Keratinocyte (primary cell): Measurements from ENCODE around the gene BAZ1B. TPM values are rescaled to one million over a fixed set of nuclear protein-coding genes. Genes with fewer than 3 reads are reported as not detected.
"Not testable (repeated sequence)": the region's sequence is repeated elsewhere in the genome, so short reads cannot be mapped to it uniquely, and the experiment has no call there.

Experiments used
- DNase-seq: peaks from one replicate; pipeline ENCODE4 v3.0.0-alpha.2; 2011; ENCODE audit warnings: low read depth, missing footprints, low spot score
- FAIRE-seq: peaks from 2 replicates; lab custom pipeline; 2011; peaks lifted over from hg19 to GRCh38; lab: Jason Lieb, UNC
- H2AFZ ChIP-seq: 2 replicates; pipeline ENCODE4 v1.6.0; 2012; ENCODE audit warnings: low read length, control low read depth, inconsistent platforms; ENCODE audit not compliant: control insufficient read depth
- H3K27ac ChIP-seq: 2 replicates; pipeline ENCODE4 v1.5.1; 2011; ENCODE audit warnings: low read length; ENCODE audit not compliant: control insufficient read depth, insufficient read depth
- H3K27me3 ChIP-seq: 3 replicates; pipeline ENCODE4 v1.6.0; 2011; ENCODE audit warnings: low read length; ENCODE audit not compliant: control insufficient read depth, insufficient read depth; ENCODE audit errors: extremely low read depth
- H3K36me3 ChIP-seq, 2 experiments: 2 replicates in 1 of 2; 3 replicates in 1 of 2; pipeline ENCODE4 v1.5.1; 2011; ENCODE audit warnings: low read length in 2 of 2, mild to moderate bottlenecking in 1 of 2; ENCODE audit not compliant: control insufficient read depth in 2 of 2, insufficient read depth in 2 of 2; ENCODE audit errors: extremely low read depth in 1 of 2
- H3K4me1 ChIP-seq: 3 replicates; pipeline ENCODE4 v1.5.1; 2011; ENCODE audit warnings: low read length; ENCODE audit not compliant: control insufficient read depth, insufficient read depth; ENCODE audit errors: extremely low read depth
- H3K4me2 ChIP-seq: 3 replicates; pipeline ENCODE4 v1.6.0; 2011; ENCODE audit warnings: low read depth, low read length; ENCODE audit not compliant: control insufficient read depth, insufficient read depth; ENCODE audit errors: extremely low read depth
- H3K4me3 ChIP-seq, 3 experiments: fragments of 200-600 bp in 1 of 3; sonication (generic) in 1 of 3; 2 replicates in 2 of 3; 3 replicates in 1 of 3; pipeline ENCODE4 v1.5.1; 2011 to 2016; ENCODE audit warnings: low read length in 3 of 3, mild to moderate bottlenecking in 3 of 3, control low read depth in 2 of 3, inconsistent platforms in 1 of 3, low read depth in 1 of 3, mixed read lengths in 1 of 3, mixed run types in 1 of 3, moderate library complexity in 1 of 3; ENCODE audit not compliant: control insufficient read depth in 2 of 3, insufficient read depth in 2 of 3; ENCODE audit errors: extremely low read depth in 1 of 3
- H3K79me2 ChIP-seq: 2 replicates; pipeline ENCODE4 v1.6.0; 2012; ENCODE audit warnings: low read length; ENCODE audit not compliant: control insufficient read depth, insufficient read depth
- H3K9ac ChIP-seq: 3 replicates; pipeline ENCODE4 v1.6.0; 2011; ENCODE audit warnings: low read length; ENCODE audit not compliant: control insufficient read depth, insufficient read depth; ENCODE audit errors: extremely low read depth
- H3K9me1 ChIP-seq: 3 replicates; pipeline ENCODE4 v1.6.0; 2011; ENCODE audit warnings: low read length; ENCODE audit not compliant: control insufficient read depth, insufficient read depth; ENCODE audit errors: extremely low read depth
- H3K9me3 ChIP-seq: 2 replicates; pipeline ENCODE4 v1.5.1; 2012; ENCODE audit warnings: low read depth, low read length; ENCODE audit not compliant: control insufficient read depth
- H4K20me1 ChIP-seq: 3 replicates; pipeline ENCODE4 v1.6.0; 2011; ENCODE audit warnings: low read length; ENCODE audit not compliant: control insufficient read depth, insufficient read depth; ENCODE audit errors: extremely low read depth
- EZH2 ChIP-seq: IDR thresholded peaks from one replicate; pipeline ENCODE4 v1.6.1; 2012; ENCODE audit warnings: inconsistent platforms, mild to moderate bottlenecking, low read length, moderate library complexity
- dilution Hi-C: fragments of 300-500 bp; cut with MboI; formaldehyde crosslinking; loops from one replicate; pipeline ENCODE4 v1.7.0; 2020; ENCODE audit warnings: low sequenced_read_pairs; ENCODE audit not compliant: extremely low pct_ligation_motif_present
- polyA plus RNA-seq, 5 experiments: library from polyadenylated mRNA; depleted of rRNA in 3 of 5; stranded (reverse) in 3 of 5; stranded (forward) in 1 of 5; unstranded in 1 of 5; fragments of >200 nt; gene quantifications; 1 replicate in 1 of 5; 2 replicates in 3 of 5; 3 replicates in 1 of 5; pipeline versions ENCODE4 v1.2.1 to v1.2.3, GENCODE V29; 2011 to 2012; ENCODE audit warnings: missing spikeins in 2 of 5, low read depth in 1 of 5, low replicate concordance in 1 of 5
- TF ChIP-seq, protein P1 (sequence below), 3 experiments: IDR thresholded peaks in 1 of 3; conservative IDR thresholded peaks in 1 of 3; optimal IDR thresholded peaks in 1 of 3; 2 replicates in 2 of 3; 3 replicates in 1 of 3; pipeline versions ENCODE3 to v1.5.1; 2011; ENCODE audit warnings: low read length in 3 of 3, mild to moderate bottlenecking in 3 of 3, moderate library complexity in 2 of 3, control low read depth in 1 of 3, inconsistent platforms in 1 of 3; ENCODE audit not compliant: insufficient read depth in 2 of 3; ENCODE audit errors: extremely low read depth in 1 of 3

Gene BAZ1B
- polyA plus RNA-seq, 1 donor (not counting 4 experiments of a cell fraction or from before 2014, with no cell fraction given), result 24.3 TPM

GRCh38 chr7:73530800-73531199 lies 8.7 kb upstream of the BAZ1B start:
- TF ChIP-seq EZH2, result no peak
- TF ChIP-seq, protein P1, sequence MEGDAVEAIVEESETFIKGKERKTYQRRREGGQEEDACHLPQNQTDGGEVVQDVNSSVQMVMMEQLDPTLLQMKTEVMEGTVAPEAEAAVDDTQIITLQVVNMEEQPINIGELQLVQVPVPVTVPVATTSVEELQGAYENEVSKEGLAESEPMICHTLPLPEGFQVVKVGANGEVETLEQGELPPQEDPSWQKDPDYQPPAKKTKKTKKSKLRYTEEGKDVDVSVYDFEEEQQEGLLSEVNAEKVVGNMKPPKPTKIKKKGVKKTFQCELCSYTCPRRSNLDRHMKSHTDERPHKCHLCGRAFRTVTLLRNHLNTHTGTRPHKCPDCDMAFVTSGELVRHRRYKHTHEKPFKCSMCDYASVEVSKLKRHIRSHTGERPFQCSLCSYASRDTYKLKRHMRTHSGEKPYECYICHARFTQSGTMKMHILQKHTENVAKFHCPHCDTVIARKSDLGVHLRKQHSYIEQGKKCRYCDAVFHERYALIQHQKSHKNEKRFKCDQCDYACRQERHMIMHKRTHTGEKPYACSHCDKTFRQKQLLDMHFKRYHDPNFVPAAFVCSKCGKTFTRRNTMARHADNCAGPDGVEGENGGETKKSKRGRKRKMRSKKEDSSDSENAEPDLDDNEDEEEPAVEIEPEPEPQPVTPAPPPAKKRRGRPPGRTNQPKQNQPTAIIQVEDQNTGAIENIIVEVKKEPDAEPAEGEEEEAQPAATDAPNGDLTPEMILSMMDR (optimal IDR thresholded peaks at IDR 0.05 in 1 of 3, IDR thresholded peaks at IDR 0.05 in 1 of 3, conservative IDR thresholded peaks at IDR 0.05 in 1 of 3; ENCODE audit: extremely low read depth in 1 of 3, insufficient read depth in 2 of 3, low read length in 3 of 3), result no peak
- H3K4me1 ChIP-seq, result peaks cover 2% of the 10 kb centered on the region
- H3K9ac ChIP-seq, result no peak overlapping the region
- H3K9me1 ChIP-seq, result no peaks in the 10 kb centered on the region
- dilution Hi-C loops, result no loop called here
- H3K27me3 ChIP-seq, result no peaks in the 10 kb centered on the region
- no peak for FAIRE-seq
- no peaks in the 10 kb centered on the region for H4K20me1 ChIP-seq
- H3K27ac ChIP-seq, result no peak overlapping the region
- DNase-seq, result no peak
- H3K79me2 ChIP-seq, result no peaks in the 10 kb centered on the region
- H3K9me3 ChIP-seq, result no peaks in the 10 kb centered on the region
- no peak overlapping the region for H3K4me3 ChIP-seq
- H2AFZ ChIP-seq, result no peak overlapping the region
- no peak overlapping the region for H3K4me2 ChIP-seq
- H3K36me3 ChIP-seq, result peaks cover 0 to 2% of the 10 kb centered on the region in 2 experiments

DNA sequence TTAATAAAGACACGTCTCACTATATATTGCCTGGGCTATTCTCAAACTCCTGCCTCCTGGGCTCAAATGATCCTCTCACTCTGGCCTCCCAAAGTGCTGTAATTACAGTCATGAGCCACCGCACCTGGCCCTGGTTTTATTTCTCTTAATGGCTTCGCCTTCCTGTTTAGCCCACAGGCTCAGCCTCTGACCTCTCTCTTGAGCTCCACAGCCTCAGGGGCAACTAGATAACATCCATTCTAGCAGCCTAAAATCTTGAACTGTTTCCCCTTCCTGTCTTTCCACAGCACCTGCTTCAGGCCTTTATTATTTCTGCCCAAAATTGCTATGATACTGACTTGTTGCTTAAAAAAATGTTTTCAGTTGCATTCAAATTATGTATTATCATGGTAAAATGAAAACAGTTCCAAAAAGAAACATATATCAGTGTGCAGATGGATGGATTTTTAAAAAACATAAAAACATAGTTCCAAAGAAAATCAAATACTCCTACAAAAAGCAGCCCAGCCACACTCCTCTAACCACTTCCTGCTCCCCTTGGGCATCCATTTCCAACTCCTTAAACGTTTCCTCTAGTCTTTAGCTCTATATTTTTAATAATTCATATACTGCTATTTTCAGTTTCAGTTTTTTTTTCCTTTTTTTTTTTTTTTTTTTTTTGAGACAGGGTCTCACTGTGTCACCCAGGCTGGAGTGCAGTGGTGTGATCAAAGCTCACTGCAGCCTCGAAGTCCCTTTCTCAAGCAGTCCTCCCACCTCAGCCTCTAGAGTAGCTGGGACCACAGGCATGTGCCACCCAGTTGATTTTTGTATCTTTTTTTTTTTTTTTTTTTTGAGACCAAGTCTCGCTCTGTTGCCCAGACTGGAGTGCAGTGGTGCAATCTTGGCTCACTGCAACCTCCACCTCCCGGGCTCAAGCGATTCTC lies 5.1 kb upstream of the BAZ1B start:
- H3K4me1 ChIP-seq, result peaks cover 2% of the 10 kb centered on the region
- no peaks in the 10 kb centered on the region for H3K27me3 ChIP-seq
- dilution Hi-C loops, result no loop called here
- DNase-seq, result no peak
- FAIRE-seq, result no peak
- H3K4me2 ChIP-seq, result no peak overlapping the region
- H3K9ac ChIP-seq, result no peak overlapping the region
- no peak for TF ChIP-seq EZH2
- TF ChIP-seq, protein P1 (optimal IDR thresholded peaks at IDR 0.05 in 1 of 3, IDR thresholded peaks at IDR 0.05 in 1 of 3, conservative IDR thresholded peaks at IDR 0.05 in 1 of 3; ENCODE audit: extremely low read depth in 1 of 3, insufficient read depth in 2 of 3, low read length in 3 of 3), result no peak
- H3K36me3 ChIP-seq, result no peaks in the 10 kb centered on the region
- no peaks in the 10 kb centered on the region for H3K9me1 ChIP-seq
- no peak overlapping the region for H3K4me3 ChIP-seq
- H3K27ac ChIP-seq, result no peak overlapping the region
- H4K20me1 ChIP-seq, result no peaks in the 10 kb centered on the region
- H2AFZ ChIP-seq, result no peak overlapping the region
- H3K79me2 ChIP-seq, result no peaks in the 10 kb centered on the region
- H3K9me3 ChIP-seq, result no peaks in the 10 kb centered on the region

DNA sequence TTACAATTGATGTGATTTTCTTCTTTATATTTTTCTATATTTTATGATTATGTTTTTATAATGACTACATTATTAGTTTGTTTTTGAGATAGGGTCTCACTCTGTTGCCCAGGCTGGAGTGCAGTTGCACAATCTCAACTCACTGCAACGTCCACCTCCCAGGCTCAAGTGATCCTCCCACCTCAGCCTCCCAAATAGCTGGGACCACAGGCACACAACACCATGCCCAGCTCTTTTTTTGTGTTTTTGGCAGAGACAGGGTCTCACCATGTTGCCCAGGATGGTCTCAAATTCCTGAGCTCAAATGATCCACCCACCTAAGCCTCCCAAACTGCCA lies 4.0 kb upstream of the BAZ1B start:
- DNase-seq, dilution Hi-C loops, H3K4me2 ChIP-seq, H3K9me1 ChIP-seq, H3K4me3 ChIP-seq, H3K27me3 ChIP-seq, H3K9me3 ChIP-seq, H3K9ac ChIP-seq, H3K4me1 ChIP-seq, H3K36me3 ChIP-seq, H3K79me2 ChIP-seq, H4K20me1 ChIP-seq, H3K27ac ChIP-seq, H2AFZ ChIP-seq, FAIRE-seq: not testable (repeated sequence)
